ENCODE results near the gene CES4A. TPM values are rescaled to one million over a fixed set of nuclear protein-coding genes. Genes with fewer than 3 reads are reported as not detected.
"Not testable (repeated sequence)": the region's sequence is repeated elsewhere in the genome, so short reads cannot be mapped to it uniquely, and the experiment has no call there.

Gene CES4A
- total RNA-seq, 1 donor from 2014 or later, result 19.4 TPM

- no peak for DNase-seq (ENCODE audit: low spot score)
Observed at GRCh38 chr16:67021321-67021720, 32.9 kb downstream of the CES4A start.

GRCh38 chr16:67022531-67023214, 34.3 kb downstream of the CES4A start:
- DNase-seq (ENCODE audit: low spot score), result peak; percentile 34

- DNase-seq (ENCODE audit: low spot score), result no peak
Observed at GRCh38 chr16:67023689-67024088, 35.3 kb downstream of the CES4A start.

- DNase-seq (ENCODE audit: low spot score), result no peak
Observed at GRCh38 chr16:67024384-67025209, 36.2 kb downstream of the CES4A start.

- no peak for DNase-seq (ENCODE audit: low spot score)
Observed at GRCh38 chr16:67025210-67025550, 36.8 kb downstream of the CES4A start.

GRCh38 chr16:67026570-67026969, 38.2 kb downstream of the CES4A start:
- DNase-seq (ENCODE audit: low spot score), result no peak

GRCh38 chr16:67027046-67027445, 38.7 kb downstream of the CES4A start:
- no peak for DNase-seq (ENCODE audit: low spot score)

- no peak for DNase-seq (ENCODE audit: low spot score)
Observed at GRCh38 chr16:67028167-67028695, 39.8 kb downstream of the CES4A start.

- peak; percentile 93 for DNase-seq (ENCODE audit: low spot score)
Observed at GRCh38 chr16:67028696-67029253, 40.4 kb downstream of the CES4A start, which contains the start of gene CBFB. CBFB (plus strand) TSS chr16:67029149; CDS start chr16:67029408, 259 bp downstream.

- peak; percentile 63 for DNase-seq (ENCODE audit: low spot score)
Observed at GRCh38 chr16:67029254-67030096, 41.1 kb downstream of the CES4A start.

- DNase-seq (ENCODE audit: low spot score), result no peak
Observed at GRCh38 chr16:67030221-67030962, 42.0 kb downstream of the CES4A start.

GRCh38 chr16:67034487-67034886, 46.1 kb downstream of the CES4A start:
- no peak for DNase-seq (ENCODE audit: low spot score)

- no peak for DNase-seq (ENCODE audit: low spot score)
Observed at GRCh38 chr16:67035364-67035763, 47.0 kb downstream of the CES4A start.

- no peak for DNase-seq (ENCODE audit: low spot score)
Observed at GRCh38 chr16:67036323-67036741, 47.9 kb downstream of the CES4A start.

GRCh38 chr16:67039260-67040020, 51.1 kb downstream of the CES4A start:
- no peak for DNase-seq (ENCODE audit: low spot score)

GRCh38 chr16:67040166-67040565, 51.8 kb downstream of the CES4A start:
- no peak for DNase-seq (ENCODE audit: low spot score)

GRCh38 chr16:67040906-67041305, 52.5 kb downstream of the CES4A start:
- no peak for DNase-seq (ENCODE audit: low spot score)

- DNase-seq (ENCODE audit: low spot score), result not testable (repeated sequence)
Observed at GRCh38 chr16:67041520-67041919, 53.1 kb downstream of the CES4A start.

- DNase-seq (ENCODE audit: low spot score), result no peak
Observed at GRCh38 chr16:67043420-67043819, 55.0 kb downstream of the CES4A start.

- no peak for DNase-seq (ENCODE audit: low spot score)
Observed at GRCh38 chr16:67050796-67051195, 62.4 kb downstream of the CES4A start.
